Hepatic stellate cell (primary cell): ENCODE measurements around the gene PAH.

Experiments
- DNase-seq: peaks from one replicate; pipeline ENCODE4 v3.0.0; 2011; ENCODE audit warnings: low spot score

The PAH gene

DNA sequence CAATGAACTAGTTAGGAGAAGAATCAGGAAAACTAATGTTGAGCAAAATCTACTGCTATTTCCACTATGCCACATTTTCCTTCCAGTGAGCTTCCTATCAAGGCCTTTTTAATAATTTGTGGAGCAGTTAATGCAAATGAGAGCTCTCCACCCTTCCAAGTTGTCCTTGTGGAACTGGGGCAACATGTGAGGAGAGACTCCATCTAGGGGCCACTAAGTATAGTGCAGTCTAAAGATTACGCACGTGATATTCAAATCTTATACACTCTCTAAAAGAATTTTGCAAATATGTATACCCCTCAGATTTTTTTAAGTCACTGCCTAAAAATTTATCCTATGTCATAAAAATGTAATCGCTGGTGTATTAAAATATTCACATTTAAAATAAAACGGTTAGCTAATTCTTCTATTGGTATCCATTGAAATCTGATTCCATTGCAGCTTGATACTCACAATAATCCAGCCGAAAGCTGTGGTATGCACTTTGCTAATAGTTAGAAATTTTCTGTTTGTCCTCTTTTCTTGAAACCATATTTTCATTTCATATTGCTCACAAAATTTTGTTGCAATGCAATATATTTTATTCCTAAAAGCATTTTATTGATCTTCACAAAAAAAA, 100.1 kb downstream of the PAH start:
- DNase-seq = no peak

GRCh38 chr12:102814691-102815367, 102.2 kb downstream of the PAH start:
- DNase-seq = no peak

DNA sequence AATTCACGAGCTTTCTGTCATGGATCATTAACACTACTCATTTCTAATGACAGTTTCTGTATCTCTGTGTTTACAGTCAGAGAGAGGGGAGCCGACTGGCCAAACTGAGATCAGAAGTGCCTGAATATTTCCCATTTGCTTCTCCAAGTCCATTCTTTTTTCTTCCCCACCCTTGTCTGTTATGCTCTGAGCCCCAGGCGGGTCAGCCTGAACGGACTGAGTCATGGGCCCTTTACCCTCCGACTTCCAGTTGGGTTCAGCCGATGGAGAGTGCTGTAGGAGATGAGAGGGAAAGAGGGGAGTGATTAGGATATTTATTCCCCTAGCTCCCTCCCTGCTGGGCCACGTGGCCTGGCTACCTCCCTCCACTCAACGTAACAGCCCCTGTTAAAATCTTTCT, 104.7 kb downstream of the PAH start:
- DNase-seq = no peak

DNA sequence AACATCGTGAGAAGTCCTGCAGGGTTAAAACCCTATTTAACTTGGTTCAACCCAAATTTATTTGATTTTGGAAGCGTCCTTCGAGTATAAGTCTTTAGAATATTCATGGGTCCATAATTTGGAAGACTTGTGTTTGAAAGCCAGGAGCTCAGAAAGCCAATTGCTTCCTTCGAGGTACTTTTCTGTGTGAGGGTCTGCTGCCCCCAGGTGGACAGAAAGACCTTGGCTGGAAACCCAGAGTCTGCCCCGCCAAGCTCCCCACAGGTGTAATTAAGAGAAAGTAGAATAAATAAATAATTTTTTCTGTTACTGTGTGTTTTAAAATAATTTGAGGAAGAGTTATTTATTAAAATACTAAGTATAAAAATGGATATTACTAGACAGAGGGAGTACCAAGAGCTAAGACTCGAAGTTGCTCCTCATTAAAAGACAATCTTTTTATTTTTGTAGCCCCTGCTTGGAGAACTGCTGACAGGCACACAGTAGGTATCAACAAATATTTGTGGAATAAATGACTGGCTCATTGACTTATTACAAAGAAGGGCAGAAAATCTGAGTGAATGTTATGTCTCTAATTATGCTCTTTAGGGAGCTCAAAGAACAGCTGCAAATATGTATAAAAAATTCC, 105.8 kb downstream of the PAH start:
- DNase-seq = no peak

DNA sequence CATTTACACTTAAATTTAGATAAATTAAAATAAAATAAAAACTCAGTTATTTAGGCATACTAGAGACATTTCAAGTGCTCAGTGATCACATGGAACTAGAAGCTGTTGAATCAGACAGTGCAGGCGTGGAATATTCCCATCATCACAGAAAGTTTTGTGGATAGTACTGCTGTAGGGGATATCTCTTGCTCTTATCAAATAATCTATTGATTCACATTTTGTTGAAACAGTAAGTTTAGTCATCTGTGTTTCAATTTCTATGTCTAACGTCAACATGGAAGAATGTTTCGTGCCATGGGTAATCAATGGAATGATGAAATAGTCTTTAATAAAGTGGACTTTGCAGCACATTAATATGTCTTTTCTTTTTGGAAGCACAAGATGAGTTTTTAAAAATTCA, 108.6 kb downstream of the PAH start:
- DNase-seq = no peak

- DNase-seq = no peak
Measured at GRCh38 chr12:102806592-102806991, 110.5 kb downstream of the PAH start.

DNA sequence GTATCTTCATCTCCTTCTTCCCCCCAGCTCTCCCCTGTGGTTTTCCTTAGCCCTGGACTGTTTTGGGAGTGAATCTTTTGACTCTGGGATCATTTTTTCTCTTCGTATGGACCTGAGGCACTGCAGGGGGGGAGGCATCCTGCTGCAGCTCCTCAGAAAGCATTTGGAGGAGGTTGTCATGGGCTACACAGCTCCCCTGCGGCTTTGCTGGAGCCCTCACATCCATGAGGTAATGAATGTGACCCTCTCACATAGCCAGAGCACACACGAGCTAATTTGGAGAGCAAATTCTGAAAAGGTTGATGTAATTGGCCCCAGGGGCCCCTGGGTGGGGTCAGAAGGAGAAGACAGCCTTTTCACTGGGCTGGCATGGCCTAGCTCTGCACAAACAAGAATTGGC, 110.9 kb downstream of the PAH start:
- DNase-seq = no peak

DNA sequence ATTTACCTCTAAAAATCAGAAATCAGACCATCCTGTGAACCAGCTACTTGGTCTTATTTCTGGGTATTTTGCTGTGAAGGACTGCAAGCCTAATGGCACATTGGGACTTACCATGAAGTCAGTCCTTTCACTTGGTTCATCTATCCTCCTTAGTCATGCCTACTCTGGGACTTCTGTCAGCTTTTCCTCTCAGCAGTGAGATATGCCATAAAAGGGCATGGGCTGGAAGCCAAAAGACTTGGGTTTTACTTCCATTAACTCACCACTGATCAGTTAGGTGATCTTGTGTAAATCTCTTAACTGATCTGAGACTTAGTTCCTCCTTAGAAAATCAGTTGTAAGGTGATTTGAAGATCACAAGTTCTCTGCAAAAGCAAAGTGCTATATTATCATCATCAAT, 116.5 kb downstream of the PAH start:
- no peak for DNase-seq

DNA sequence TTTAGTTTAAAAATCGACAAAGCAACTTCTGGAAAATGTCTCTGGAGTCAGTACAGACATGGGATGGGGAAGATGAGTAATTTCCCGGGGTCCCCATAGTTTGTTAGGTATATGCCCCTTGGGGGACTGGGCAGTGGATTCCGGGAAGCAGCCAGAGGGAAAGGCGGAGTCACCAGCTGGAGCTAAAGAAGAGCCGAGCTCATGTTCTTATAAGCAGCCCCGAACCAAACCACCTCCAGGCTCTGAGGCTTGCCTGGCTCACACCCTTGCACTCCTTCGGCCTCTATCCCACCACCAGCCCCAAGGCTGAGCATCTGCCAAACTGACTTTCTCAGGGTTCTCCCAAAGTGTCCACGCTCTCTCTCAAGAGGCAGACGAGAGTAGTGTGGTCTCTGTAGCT, 117.8 kb downstream of the PAH start:
- DNase-seq = no peak

DNA sequence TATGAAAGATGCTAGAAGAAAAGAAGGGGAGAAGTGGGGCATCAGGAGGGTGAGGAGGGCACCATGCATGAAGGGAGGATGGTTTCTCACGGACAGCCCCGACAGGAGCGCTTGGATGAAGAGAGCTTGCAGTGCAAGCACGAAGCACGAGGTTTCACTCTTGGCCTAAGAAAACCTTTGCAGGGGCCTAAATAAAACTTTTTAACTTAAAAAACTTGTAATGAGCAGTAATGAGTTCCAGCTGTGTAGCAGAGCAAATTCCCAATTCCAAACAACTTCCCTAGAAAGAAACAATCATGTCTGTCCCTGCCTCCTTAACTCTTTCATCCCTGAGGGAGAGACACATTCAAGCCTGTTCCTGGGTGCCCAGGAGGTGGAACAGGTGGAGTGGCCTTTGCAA, 119.5 kb downstream of the PAH start:
- DNase-seq = no peak

DNA sequence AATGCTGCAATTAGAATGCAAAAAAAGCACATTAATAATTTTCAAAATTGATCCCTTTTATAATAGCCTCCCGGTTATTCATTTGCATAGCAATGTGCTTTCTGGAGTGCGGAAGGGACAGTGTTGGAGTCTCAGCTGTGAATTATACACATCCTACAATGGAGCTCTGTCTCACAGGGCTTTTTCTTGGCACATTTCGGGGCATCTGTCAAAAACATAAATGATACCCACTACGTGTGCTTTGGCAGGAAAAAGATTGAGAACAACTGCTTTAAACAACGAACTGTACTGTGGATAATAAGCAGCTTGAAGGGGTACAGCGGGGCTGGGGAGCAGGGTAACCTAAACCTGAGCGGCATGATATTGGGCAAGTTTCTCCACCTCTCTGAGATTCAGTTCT, 123.1 kb downstream of the PAH start:
- no peak for DNase-seq
